OCI-M1 (cell line): ENCODE measurements around the gene HLA-DRA.
A peak's percentile ranks its signal among the peaks of the same experiment; 100 is the strongest.

Experiments
- DNase-seq: peaks from one replicate; lab custom pipeline; 2025; lab: John Stamatoyannopoulos, UW

Gene HLA-DRA

GRCh38 chr6:32439602-32440214 lies at the start of gene HLA-DRA:
TSS of gene HLA-DRA (plus strand) at chr6:32439887. CDS start at chr6:32439951, 64 bp downstream.
- DNase-seq = peak; percentile 97

DNA sequence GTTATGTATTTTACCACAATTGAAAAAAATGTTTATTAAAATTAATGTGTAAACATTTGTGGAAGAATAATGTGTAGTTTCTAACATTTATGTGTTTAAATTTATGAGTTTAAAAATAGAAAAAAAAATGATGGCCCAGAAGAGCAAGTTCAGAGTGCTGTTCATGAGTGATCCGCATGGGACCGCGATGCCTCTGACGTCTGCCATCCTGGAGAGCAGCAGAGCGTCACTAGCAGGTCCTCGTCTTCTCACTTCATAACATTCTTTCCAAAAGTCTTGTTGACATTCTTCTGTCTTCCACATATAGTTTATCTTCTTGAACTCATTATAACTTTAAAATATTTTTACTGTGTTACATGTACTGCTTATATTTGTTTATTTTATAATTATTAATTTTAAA lies 48.2 kb upstream of the HLA-DRA start:
- no peak for DNase-seq

DNA sequence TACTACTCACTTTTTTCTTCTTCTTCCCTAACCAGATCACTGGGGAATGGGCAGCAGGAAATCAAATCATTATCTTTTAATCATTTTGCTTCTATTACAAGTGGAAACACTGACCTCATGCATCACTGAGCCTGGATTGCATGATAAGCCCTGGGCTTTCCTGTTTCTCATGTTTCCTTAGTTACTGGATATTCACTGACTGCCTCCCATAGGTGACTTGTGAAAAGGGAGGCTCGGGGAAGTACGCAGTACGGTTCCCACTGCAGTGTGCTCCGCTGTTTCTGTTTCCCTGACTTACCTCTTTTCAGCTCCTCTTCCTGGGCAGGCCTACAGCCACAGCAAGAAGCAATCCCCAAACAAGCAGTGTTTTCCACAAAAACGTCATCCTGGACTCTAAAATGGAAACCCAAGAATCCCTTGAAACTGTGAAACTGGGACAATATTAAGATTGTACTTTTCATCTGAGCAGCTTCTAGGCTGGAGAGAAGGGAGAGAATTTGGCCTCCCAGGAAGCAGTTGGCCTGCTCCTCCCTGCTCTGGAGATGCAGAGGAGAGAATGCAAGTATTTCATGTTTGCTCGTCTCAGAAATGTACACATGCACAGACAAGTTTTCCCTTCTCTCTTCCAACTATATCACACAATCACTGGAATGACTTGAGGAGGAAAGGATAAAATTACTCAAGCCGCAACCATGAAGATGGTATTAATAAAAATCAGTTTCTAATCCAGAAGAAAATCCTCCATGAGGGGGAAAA lies 45.8 kb upstream of the HLA-DRA start:
- peak; percentile 63 for DNase-seq

DNA sequence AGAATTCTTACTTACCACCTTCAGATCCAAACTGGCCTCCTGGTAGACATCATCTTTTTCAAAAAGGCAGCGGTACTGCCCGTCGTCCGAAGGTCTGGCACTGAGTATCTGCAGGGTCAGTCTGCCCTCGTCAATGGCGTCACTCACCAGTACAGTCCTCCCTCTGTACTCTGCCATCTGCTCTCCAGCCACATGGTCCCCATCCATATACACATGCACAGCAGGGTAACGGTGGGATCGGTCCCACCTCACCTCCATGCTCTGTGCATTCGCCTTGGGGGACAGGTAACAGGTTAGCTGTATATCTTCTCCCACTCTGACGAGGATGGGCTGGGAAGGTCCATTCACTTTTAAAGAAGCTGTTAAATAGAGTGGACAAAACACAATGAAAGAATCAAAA lies 43.7 kb upstream of the HLA-DRA start:
- DNase-seq = no peak

GRCh38 chr6:32397252-32397920 lies 42.3 kb upstream of the HLA-DRA start:
- no peak for DNase-seq

GRCh38 chr6:32401284-32401963 lies 38.3 kb upstream of the HLA-DRA start:
- no peak for DNase-seq

GRCh38 chr6:32402812-32403211 lies 36.9 kb upstream of the HLA-DRA start:
- DNase-seq = no peak

DNA sequence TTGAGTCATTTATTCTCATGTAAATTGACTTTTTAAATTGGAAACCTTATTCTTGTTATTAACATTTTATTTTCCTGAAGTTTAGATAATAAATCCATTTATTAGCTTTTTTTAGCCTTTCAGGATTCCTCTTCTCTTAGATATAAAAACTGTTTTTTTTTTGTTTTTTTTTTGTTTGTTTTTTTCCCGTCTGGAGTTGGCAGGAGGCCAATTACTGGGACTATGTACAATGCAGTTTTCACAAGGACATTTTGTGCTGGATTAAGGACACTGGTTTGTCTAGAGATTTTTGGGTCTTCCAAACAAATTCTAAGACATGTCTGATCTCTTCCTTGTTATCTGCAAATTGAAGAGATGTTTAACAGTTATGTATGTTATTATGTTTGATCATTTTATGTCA lies 34.0 kb upstream of the HLA-DRA start:
- no peak for DNase-seq

GRCh38 chr6:32406197-32406596 lies 33.5 kb upstream of the HLA-DRA start:
- no peak for DNase-seq

GRCh38 chr6:32406857-32407256 lies 32.8 kb upstream of the HLA-DRA start, which contains the start of gene BTNL2:
TSS of gene BTNL2 (minus strand) at chr6:32407181. CDS start at chr6:32407123, 58 bp downstream.
- DNase-seq = no peak

DNA sequence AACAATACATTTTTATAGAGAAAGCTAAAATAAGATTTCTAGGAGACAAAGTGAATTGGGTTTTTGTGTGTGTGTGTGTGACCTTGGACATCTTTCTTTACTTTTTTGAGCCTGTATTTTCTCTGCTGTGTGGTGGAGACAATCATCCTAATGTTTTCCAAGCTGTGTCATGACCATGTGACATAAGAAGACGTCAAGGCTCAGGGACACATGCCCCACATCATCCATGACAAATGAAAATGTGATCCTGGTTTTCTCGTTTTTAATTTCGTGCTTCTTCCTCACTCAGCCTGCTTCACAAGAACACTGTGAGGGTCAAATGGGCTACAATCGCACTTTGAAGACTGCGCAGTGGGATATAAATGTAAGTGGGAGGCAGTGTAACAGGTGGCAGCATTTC lies 28.8 kb upstream of the HLA-DRA start:
- DNase-seq = no peak

GRCh38 chr6:32411566-32412327 lies 27.9 kb upstream of the HLA-DRA start:
- DNase-seq = no peak

DNA sequence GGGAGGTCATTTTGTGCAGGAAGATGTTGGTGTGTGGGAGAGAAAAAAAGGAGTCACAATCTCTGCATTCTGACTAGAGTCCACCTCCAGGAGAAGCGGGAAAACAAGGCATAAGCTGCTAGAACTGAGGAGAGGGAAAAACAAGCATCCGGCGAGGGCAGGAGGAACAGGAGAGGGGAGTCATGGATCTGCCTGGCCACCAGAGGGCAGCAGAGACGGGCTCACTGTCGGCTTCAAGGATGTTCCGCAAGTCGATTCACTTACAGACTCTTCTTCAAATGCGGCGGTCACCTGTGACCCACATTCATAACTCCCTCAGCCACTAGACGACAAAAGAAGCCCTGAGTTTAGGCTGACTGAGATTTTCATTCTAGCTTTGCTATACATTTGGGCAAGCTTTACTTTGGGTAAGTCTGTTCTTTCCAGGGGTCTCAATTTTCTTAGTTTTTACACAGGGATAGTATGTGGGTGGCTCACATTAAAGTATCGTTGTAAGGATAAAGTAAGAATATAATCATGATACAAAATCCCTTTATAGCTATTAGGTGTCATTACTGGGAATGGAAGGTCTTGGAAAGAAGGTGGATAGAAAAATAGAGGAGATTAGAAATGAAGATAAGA lies 26.1 kb upstream of the HLA-DRA start:
- DNase-seq = peak; percentile 86

DNA sequence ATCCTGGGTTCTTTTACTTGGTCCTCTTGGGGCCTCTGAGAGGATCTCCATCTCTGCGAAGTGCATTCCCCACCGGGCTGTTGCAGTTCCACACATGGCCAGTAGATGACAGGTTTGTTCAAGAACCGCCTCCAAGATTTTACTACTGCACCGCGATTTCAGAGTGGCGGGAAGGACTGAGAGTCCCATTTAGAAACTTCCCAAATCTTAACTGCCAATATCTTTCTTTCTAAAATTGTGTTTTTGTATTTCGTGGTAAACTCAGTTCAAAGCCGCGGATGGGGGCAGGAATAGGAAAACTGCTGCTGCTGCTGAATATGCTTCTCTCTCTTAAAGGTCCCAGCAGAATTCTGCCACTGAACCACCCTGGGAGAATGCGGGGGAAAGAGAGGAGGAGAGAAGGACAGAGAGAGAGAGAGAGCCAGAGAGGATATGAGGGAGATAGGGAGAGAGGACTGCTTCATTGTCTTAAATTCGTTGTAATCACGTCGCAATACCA lies 24.1 kb upstream of the HLA-DRA start:
- DNase-seq = peak; percentile 92

GRCh38 chr6:32416036-32416435 lies 23.7 kb upstream of the HLA-DRA start:
- DNase-seq = peak; percentile 39

DNA sequence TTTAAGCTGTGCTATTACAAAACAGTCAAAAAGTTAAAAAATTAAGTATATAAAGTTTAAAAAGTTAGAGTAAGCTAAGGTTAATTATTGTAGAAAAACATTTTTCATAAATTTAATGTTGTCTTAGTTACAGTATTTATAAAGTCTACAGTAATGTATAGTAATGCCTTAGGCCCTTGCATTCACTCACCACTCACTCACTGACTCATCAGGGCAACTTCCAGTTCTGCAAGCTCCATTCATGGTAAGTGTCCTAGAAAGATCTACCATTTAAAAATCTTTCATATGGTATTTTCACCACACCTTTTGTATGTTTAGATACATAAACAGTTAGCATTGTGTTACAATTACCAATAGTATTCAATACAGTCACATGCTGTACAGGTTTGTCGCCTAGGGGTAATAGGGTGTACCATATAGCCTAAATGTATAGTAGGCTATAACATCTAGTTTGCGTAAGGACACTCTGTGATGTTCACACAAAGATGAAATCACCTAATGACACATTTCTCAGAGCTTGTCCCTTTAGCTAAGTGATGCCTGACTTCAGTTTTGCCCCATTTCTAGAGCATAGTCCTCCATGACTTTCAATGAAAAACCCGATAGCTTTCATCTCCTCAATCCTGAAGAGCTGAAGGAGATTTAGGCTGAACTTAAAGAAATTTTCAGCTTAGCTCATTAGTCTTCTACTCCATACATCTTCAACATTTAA lies 14.9 kb upstream of the HLA-DRA start:
- no peak for DNase-seq

DNA sequence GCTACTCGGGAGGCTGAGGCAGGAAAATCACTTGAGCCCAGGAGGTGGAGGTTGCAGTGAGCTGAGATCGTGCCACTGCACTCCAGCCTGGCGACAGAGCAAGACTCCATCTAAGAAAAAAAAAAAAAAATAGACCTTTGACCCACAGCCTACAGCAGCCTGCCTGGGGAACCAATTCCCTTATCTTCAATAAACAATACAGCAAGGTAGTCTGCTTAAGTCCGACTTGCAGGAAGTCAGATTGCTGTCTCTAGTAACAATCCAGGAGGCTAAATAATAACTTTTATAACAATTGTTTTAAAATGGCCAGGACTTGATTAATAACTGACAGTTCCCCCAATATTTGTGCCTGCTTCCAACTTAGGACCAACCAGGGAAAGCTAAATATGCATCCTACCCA lies 13.3 kb upstream of the HLA-DRA start:
- DNase-seq = no peak

DNA sequence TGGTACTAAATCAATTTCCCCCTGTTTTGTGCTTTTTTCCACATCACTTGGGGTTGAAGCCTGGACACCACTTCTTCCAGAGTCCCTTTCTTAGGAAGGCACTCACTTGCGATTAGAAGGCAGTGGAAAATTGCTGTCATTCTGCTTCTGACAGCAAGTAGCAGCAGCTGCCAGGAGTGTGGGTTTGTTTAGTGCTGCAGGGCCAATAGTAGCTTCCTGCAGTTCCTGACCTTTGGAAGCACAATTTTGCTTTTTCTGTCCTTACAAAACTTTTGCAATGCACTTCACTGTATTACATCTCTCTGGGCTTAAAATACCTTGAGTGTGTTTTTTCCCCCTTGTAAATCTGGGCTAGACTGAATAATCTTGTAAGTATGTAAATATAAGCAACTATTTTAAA lies 12.5 kb upstream of the HLA-DRA start:
- DNase-seq = no peak

DNA sequence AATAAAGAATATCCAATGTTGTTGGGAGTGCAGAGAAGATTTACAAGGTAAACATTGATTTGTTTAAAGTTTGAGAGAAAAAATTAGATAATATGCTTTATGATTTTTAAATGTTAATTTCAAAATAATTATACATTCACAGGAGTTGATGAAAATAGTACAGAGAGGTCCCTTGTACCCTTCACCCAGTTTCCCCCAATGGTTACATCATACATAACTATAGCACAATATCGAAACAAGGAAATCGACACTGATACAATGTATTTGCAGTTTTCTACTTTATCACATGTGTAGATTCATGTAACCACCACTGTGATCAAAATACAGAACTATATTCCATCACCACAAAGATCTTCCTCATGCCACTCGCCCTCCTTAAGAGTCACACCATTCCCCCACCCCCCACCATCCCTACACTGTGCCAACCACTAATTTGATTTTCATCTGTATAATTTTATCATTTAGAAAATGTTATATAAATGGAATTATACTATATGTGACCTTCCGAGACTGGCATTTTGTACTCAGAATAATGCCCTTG lies 11.7 kb upstream of the HLA-DRA start:
- DNase-seq = no peak

DNA sequence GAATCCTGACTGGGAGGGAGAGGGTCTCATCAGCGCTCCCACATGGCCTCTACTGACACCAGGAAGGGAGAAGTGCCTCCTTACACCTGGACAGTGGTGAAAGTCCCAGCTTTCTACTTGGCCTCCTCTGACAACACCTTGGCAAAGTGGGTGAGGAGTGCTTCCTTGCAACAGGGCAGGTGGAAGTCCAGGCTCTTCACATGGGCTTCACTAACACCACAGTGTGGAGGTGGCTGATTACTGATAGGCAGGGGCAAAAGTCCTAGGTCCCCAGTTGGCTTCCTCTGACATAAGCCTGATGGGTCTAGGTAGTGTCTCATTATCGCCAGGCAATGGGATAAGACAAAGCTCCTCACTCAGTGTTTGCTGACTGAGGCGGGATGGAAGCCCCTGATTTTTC lies 9.5 kb upstream of the HLA-DRA start:
- DNase-seq = no peak
